Measurements from ENCODE around the gene ZNF148.
"Not testable (repeated sequence)": the region's sequence is repeated elsewhere in the genome, so short reads cannot be mapped to it uniquely, and the experiment has no call there.

Gene ZNF148

GRCh38 chr3:125374996-125375941 lies at the start of gene ZNF148:
ZNF148 (minus strand) TSS chr3:125375325; CDS start chr3:125313640, 61,685 bp downstream.
- DNase-seq (ENCODE audit: low spot score) = peak; percentile 93
- TF ChIP-seq, protein P1, sequence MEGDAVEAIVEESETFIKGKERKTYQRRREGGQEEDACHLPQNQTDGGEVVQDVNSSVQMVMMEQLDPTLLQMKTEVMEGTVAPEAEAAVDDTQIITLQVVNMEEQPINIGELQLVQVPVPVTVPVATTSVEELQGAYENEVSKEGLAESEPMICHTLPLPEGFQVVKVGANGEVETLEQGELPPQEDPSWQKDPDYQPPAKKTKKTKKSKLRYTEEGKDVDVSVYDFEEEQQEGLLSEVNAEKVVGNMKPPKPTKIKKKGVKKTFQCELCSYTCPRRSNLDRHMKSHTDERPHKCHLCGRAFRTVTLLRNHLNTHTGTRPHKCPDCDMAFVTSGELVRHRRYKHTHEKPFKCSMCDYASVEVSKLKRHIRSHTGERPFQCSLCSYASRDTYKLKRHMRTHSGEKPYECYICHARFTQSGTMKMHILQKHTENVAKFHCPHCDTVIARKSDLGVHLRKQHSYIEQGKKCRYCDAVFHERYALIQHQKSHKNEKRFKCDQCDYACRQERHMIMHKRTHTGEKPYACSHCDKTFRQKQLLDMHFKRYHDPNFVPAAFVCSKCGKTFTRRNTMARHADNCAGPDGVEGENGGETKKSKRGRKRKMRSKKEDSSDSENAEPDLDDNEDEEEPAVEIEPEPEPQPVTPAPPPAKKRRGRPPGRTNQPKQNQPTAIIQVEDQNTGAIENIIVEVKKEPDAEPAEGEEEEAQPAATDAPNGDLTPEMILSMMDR (IDR thresholded peaks at IDR 0.05; ENCODE audit: extremely low read depth, missing control alignments) = no peak

DNA sequence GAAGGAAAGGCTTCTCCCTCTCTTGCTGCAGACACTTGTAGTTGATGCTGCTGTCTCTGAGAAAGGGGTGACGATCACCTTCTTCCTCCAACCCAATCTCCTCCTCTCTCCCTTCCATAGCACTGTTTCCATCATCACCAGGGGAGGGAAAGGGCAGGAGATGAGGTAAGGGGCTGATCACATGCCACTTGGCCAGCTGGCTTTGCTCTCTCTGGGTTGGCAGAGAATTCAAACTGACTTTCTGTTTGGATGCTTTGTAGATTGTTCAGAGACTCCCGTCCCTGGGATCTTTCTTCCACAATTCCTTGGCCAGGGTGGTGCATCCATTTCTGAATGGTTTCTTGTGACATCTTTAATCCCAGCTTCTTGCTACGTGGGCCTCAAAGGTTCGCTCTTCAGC lies 43.2 kb upstream of the ZNF148 start:
- no peak for DNase-seq (ENCODE audit: low spot score)
- TF ChIP-seq, protein P1 (IDR thresholded peaks at IDR 0.05; ENCODE audit: extremely low read depth, missing control alignments) = no peak

DNA sequence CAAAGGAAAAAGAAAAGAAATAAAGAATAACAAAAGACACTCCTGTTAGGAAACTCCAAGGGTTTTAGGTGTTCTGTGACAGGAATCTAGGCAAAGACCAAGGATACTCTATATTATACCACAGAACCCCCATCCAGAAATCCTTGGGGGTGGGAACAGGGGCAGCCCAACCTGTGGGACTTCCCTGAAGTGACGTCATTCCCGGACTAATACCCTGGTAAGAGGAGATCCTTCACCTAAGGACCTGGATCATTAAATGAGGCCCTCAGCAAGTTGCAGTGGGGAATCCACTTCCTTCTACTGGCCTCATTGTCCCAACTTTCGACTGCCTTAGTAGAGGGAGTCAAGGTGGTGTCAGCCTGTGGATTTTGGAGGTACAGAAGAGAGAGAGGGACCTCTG lies 41.1 kb upstream of the ZNF148 start:
- TF ChIP-seq, protein P1 (IDR thresholded peaks at IDR 0.05; ENCODE audit: extremely low read depth, missing control alignments) = no peak
- DNase-seq (ENCODE audit: low spot score) = no peak

GRCh38 chr3:125414669-125415068 lies 39.5 kb upstream of the ZNF148 start:
- DNase-seq (ENCODE audit: low spot score) = no peak
- TF ChIP-seq, protein P1 (IDR thresholded peaks at IDR 0.05; ENCODE audit: extremely low read depth, missing control alignments) = no peak

GRCh38 chr3:125410922-125411321 lies 35.8 kb upstream of the ZNF148 start:
- TF ChIP-seq, protein P1 (IDR thresholded peaks at IDR 0.05; ENCODE audit: extremely low read depth, missing control alignments) = no peak
- no peak for DNase-seq (ENCODE audit: low spot score)

DNA sequence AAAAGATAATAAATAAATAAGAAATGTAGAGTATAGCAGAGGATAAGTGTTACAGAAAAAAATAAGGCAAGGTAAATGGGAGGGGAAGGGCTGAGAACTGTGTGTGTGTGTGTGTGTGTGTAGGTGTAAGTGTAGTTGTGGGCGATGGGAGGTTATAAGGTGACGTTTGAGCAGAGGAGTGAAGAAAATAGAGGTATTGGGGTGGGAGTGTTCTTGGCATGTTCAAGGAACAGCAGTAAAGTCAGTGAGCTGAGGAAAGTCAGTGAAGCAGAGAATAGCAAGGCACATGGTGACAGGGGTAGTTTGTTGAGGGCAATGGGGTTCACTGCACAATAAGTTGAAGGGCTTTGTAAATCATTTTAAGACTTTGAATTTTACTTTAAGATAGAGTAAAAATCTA lies 30.9 kb upstream of the ZNF148 start:
- TF ChIP-seq, protein P1 (IDR thresholded peaks at IDR 0.05; ENCODE audit: extremely low read depth, missing control alignments) = no peak
- DNase-seq (ENCODE audit: low spot score) = no peak

DNA sequence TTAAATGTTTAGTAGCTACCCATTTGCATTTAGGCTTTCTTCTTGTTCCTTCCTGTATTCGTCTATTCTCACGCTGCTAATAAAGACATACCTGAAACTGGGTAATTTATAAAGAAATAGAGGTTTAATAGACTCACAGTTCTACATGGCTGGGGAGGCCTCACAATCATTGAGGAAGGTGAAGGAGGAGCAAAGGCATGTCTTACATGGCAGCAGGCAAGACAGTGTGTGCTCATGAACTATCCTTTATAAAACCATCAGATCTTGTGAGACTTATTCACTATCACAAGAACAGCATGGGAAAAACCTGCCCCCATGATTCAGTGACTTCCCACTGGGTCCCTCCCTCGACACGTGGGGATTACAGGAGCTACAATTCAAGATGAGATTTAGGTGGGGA lies 30.4 kb upstream of the ZNF148 start:
- DNase-seq (ENCODE audit: low spot score) = not testable (repeated sequence)

DNA sequence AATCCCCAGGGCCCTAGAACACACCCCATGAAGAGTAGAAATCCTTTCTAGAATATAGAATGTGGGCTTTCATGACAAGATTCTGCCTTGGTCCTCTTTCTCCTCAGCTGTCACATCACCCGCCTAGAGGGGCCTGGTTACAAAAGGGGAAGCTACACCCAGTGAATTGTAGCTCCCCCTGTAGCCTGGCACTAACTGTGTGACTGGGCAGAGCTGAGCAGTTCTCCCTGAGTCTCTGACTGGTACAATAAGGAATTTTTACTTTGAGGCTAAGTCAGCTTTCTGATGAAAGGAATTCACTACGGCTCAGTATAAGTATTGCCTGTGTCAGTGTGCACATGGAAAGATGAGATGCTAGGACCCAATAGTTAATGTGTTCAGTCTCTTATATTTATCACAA lies 28.7 kb upstream of the ZNF148 start:
- no peak for DNase-seq (ENCODE audit: low spot score)
- TF ChIP-seq, protein P1 (IDR thresholded peaks at IDR 0.05; ENCODE audit: extremely low read depth, missing control alignments) = no peak
